ENCODE results near the gene TTC12.
"Not testable (repeated sequence)": the region's sequence is repeated elsewhere in the genome, so short reads cannot be mapped to it uniquely, and the experiment has no call there.

TTC12 gene

DNA sequence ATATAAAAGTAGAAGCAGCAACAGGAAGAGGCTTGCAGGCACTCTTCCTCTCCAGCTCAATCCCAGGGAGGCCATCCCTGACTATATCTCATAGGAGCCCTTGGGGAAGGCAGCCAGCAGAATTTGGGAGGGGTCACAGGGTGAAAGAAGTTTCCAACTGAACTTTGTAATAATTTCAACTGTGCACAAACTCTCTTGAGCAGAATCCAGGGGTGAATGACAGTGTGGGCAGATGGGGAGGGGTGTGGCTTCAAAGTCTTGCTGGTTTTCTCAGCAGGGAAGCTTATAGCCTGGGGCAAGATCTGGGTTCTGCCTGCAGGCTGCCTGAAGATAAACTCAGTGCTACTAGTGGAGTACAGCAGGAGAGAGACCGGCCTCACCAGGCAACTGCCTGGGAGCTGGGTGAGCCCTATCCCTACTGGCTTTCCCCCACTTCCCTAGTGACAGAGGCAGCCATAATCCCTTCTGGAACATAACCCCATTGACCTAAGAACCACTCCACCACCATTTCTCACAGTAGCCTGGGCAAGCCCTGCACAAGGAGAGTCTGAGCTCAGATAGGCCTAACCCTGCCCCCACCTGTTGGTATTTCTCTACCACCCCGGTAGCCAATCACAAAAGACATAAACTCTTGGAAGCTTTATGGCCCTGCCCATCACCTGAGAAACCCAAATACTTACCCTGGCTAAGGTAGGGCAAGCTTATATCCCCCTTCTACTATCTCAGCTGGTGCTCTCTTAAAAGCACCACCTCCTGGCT lies 17.8 kb upstream of the TTC12 start:
- Mint-ChIP-seq H3K36me3 (ENCODE audit: low read depth) (peaks cover 3% of the 10 kb centered on the region), H3K4me3 (no peak overlapping the region), H3K4me1 (ENCODE audit: low read depth) (no peaks in the 10 kb centered on the region), H3K27me3 (peaks cover 32% of the 10 kb centered on the region), H3K27ac (no peak overlapping the region), H3K9me3 (no peaks in the 10 kb centered on the region)

DNA sequence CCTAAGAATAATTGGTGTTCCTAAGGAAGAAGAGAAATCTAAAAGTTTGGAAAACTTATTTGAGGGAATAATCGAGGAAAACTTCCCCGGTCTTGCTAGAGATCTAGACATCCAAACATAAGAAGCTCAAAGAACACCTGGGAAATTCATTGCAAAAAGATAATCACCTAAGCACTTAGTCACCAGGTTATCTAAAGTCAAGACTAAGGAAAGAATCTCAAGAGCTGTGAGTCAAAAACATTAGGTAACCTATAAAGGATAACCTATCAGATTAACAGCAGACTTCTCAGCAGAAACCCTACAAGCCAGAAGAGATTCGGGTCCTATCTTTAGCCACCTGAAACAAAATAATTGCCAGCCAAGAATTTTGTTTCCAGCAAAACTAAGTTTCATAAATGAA lies 15.9 kb upstream of the TTC12 start:
- H3K4me1 Mint-ChIP-seq (ENCODE audit: low read depth); H3K4me3 Mint-ChIP-seq; H3K36me3 Mint-ChIP-seq (ENCODE audit: low read depth); H3K27ac Mint-ChIP-seq; H3K9me3 Mint-ChIP-seq: not testable (repeated sequence)
- peaks cover 39% of the 10 kb centered on the region for H3K27me3 Mint-ChIP-seq

DNA sequence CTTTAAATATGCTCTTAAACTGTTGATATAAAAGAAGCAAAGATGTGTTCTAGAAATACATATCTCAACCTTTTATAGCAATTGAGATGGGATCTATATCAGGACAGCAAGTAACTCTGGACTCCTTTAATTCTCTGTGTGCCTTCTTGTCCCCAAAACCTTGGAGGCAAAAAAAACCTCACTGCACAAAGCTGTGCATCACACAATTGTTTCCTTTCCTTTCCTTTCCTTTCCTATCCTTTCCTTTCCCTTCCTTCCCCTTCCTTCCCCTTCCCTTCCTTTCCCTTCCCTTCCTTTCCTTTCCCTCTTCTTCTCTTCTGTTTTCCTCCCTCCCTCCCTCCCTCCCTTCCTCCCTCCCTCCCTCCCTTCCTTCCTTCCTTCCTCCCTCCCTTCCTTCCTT lies 9.5 kb upstream of the TTC12 start:
- Mint-ChIP-seq H3K27me3 (peaks cover 15% of the 10 kb centered on the region), H3K4me3 (no peak overlapping the region), H3K9me3 (no peaks in the 10 kb centered on the region), H3K27ac (no peak overlapping the region), H3K36me3 (ENCODE audit: low read depth) (no peaks in the 10 kb centered on the region), H3K4me1 (ENCODE audit: low read depth) (no peaks in the 10 kb centered on the region)

DNA sequence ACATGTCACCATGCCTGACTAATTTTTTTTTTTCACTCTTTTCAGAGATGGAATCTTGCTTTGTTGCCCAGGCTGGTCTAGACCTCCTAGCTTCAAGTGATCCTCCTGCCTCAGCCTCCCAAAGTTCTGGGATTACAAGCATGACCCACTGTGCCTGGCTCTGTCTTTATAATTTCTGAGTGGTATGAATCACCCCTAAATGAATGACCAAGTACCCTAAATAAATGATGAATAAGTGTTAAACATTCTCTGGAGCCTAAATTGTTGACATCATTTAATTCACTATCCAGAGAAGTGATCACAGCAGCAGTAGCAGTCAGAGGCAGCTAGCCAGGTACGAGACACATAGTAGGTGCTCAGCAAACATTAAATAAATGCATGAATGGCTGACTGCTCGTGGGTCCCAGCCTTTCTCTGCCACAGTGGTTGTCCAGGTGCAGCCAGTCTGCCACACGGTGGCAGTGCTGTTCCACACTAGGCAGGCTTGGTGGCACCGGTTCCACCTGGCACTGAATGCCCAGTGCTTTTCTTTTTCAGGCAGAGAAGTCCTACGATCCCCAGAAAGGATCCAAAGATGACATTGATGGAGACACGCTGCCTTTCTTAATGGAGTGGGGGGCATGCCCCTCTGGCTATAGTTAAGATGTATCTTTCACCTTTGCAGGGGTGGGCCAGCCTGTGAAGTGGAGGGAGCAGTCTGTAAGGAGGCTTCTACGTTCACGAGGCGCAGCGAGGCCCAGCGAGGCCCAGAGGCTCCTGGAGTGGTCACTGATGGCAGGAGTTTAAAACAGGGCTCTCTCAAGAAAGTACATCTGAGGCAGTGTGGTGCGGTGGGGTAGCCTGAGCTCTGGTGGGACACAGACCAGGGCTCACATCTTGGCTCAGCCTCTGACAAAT lies 8.7 kb upstream of the TTC12 start:
- Mint-ChIP-seq H3K27ac (no peak overlapping the region), H3K4me1 (ENCODE audit: low read depth) (no peaks in the 10 kb centered on the region), H3K27me3 (peaks cover 12% of the 10 kb centered on the region), H3K36me3 (ENCODE audit: low read depth) (no peaks in the 10 kb centered on the region), H3K4me3 (no peak overlapping the region), H3K9me3 (no peaks in the 10 kb centered on the region)

DNA sequence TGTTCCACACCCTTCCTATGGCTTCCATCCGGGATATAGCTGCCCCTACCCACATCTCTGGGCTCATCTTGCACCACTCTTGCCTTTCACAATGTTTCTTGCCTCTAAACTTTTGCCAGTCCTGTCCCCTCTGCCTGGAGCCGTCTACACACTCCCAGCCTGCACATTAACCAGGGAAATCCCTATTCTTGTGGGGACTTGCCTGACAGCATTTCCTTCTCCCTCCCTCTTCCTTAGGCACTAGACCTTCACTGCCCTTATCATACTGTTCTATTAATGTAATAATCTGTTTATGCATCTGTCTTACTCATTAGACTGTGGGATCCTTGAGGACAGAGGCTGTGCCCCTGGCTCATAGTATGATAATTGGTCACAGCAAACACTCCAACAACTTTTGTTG lies 5.8 kb upstream of the TTC12 start:
- no peaks in the 10 kb centered on the region for H3K27me3 Mint-ChIP-seq
- no peaks in the 10 kb centered on the region for H3K36me3 Mint-ChIP-seq (ENCODE audit: low read depth)
- no peak overlapping the region for H3K27ac Mint-ChIP-seq
- no peak overlapping the region for H3K4me3 Mint-ChIP-seq
- H3K4me1 Mint-ChIP-seq (ENCODE audit: low read depth): peaks cover 4% of the 10 kb centered on the region
- no peaks in the 10 kb centered on the region for H3K9me3 Mint-ChIP-seq

DNA sequence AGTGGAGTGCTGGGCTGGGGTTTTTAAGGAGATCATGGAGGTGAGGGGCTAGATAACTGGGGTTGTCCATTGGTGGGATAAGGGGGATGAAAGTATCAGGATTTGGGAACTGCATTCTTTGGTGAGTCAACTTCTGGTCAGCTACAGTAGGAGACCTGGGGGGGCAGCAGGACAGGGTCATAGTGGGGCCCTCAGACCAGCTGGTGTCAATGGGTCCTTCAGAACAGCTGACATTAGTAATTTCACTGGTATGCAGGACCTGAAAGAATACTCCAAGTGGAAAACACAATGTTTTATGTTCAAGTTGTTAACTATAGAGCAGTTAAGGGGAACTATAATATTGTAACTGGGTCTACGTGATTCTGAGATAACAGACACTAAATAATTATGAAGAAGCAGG lies 2.8 kb upstream of the TTC12 start:
- no peaks in the 10 kb centered on the region for H3K36me3 Mint-ChIP-seq (ENCODE audit: low read depth)
- no peaks in the 10 kb centered on the region for H3K9me3 Mint-ChIP-seq
- H3K4me3 Mint-ChIP-seq: no peak overlapping the region
- H3K27me3 Mint-ChIP-seq: no peaks in the 10 kb centered on the region
- H3K4me1 Mint-ChIP-seq (ENCODE audit: low read depth): peaks cover 21% of the 10 kb centered on the region
- H3K27ac Mint-ChIP-seq: no peak overlapping the region

DNA sequence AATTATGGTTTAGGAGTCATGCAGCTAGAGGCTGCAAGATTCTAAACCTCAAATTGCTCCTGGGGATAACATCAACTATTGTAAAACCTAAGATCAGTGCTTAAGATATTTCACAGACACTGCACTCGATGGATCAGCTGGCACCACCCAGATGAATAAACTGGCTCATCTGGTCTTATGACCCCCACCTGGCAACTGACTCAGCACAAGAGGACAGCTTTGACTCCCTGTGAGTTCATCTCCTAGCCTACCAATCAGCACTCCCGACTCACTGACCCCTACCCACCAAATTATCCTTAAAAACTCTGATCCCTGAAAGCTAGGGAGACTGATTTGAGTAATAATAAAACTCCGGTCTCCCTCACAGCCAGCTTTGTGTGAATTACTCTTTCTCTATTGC lies 782 bp upstream of the TTC12 start:
- H3K27me3 Mint-ChIP-seq: no peaks in the 10 kb centered on the region
- H3K4me1 Mint-ChIP-seq (ENCODE audit: low read depth): peaks cover 21% of the 10 kb centered on the region
- peak overlapping the region; percentile 82 for H3K4me3 Mint-ChIP-seq

DNA sequence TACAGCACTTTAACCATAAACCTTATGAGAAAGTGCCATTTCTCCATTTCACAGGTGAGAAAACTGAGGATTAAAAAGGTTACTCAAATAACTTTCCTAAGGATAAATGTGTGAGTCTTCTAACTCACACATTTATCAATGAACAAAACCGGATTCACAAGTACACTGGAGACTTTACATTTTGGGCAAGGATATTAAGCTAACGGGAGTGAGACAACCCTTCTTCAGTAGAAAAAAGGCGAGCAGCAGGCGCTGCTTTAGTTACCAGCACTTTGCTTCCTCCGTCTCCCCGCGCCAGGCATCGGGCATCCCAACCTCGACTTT lies 356 bp upstream of the TTC12 start:
- Mint-ChIP-seq H3K27ac (peak overlapping the region; percentile 82), H3K36me3 (ENCODE audit: low read depth) (peaks cover 17% of the 10 kb centered on the region), H3K4me3 (peak overlapping the region; percentile 82), H3K4me1 (ENCODE audit: low read depth) (peaks cover 21% of the 10 kb centered on the region), H3K9me3 (no peaks in the 10 kb centered on the region), H3K27me3 (no peaks in the 10 kb centered on the region)

More for the DNA sequence above, 782 bp upstream of the TTC12 start:
- no peaks in the 10 kb centered on the region for H3K9me3 Mint-ChIP-seq
- peaks cover 13% of the 10 kb centered on the region for H3K36me3 Mint-ChIP-seq (ENCODE audit: low read depth)
- peak overlapping the region; percentile 82 for H3K27ac Mint-ChIP-seq

DNA sequence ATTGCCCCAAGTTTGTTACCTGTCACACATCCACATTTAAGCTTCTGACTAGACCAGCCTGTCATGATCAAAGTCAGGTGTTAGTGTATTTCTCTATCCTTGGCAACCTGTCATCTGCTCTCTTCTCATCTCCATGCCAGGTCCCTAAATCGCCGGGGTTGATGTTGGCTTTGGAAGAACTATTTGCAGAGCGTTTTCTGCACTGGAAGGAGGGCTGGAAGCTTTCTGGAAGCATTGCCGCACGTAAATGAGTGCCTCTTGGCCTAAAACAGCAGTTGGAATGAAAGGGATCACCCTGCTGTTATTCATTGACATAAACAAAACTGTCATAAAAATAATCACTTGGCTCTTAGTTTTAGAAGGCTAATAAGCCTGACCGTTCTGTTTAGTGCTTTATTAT lies 1.4 kb downstream of the TTC12 start:
- H3K4me1 Mint-ChIP-seq (ENCODE audit: low read depth): peaks cover 21% of the 10 kb centered on the region
- H3K27me3 Mint-ChIP-seq: no peaks in the 10 kb centered on the region
- peak overlapping the region; percentile 82 for H3K4me3 Mint-ChIP-seq
- H3K9me3 Mint-ChIP-seq: no peaks in the 10 kb centered on the region
- peaks cover 29% of the 10 kb centered on the region for H3K36me3 Mint-ChIP-seq (ENCODE audit: low read depth)
- peak overlapping the region; percentile 73 for H3K27ac Mint-ChIP-seq

DNA sequence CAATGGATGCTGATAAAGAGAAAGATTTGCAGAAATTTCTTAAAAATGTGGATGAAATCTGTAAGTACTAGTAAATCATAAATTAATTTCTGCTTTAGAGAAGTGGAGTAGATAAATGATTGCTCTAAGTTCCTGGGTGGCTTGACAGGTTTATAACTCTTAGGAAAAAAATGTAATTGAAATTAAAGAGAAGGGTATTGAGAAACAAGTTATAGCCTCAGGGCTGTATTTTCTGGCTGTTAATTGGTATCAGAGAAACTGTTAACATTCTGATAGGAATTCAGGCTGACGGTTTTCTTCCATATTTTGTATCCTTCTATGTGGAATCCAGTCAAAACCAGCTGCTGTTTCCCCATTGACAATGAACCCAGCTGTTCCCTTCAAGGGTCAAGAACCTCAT lies 1.9 kb downstream of the TTC12 start:
- H3K27ac Mint-ChIP-seq: no peak overlapping the region
- no peaks in the 10 kb centered on the region for H3K9me3 Mint-ChIP-seq
- no peak overlapping the region for H3K4me3 Mint-ChIP-seq
- peaks cover 21% of the 10 kb centered on the region for H3K4me1 Mint-ChIP-seq (ENCODE audit: low read depth)
- peaks cover 29% of the 10 kb centered on the region for H3K36me3 Mint-ChIP-seq (ENCODE audit: low read depth)
- no peaks in the 10 kb centered on the region for H3K27me3 Mint-ChIP-seq

DNA sequence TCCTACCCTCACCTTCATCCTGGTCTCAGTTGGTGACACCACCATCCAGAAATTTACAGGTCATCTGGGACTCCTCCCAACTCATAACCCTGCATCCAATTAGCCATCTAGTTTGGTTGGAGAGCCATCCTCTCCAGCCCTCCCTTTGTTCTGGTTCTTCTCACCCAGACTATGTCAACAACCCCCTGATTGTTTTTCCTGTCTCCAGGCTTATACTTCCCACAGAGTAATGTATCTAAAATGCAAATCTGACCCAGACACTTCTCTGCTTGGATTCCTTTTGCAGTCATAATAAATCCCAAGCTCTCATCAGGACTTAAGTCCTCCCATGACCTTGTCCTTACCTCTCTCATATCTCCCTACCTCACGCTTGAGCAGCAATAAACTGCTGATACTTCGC lies 3.0 kb downstream of the TTC12 start:
- Mint-ChIP-seq H3K27ac (no peak overlapping the region), H3K36me3 (ENCODE audit: low read depth) (peaks cover 29% of the 10 kb centered on the region), H3K4me3 (no peak overlapping the region), H3K27me3 (no peaks in the 10 kb centered on the region), H3K9me3 (no peaks in the 10 kb centered on the region), H3K4me1 (ENCODE audit: low read depth) (peaks cover 21% of the 10 kb centered on the region)

DNA sequence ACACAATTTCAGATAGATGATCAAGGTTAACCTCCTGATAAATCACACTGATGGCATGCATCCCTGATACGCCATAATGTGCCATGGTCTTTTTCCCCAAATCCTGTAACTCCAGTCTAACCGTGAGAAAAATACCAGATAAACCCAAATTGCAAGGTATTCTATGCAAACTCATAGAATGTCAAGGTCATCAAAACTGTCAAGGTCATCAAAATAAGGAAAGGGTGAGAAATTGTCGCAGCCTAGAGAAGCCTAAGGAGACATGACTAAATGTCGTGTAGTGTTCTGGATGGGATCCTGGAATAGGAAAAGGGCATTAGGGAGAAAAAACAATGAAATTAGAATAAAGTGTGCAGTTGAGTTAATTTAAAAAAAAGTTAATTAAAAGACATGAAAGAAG lies 4.7 kb downstream of the TTC12 start:
- H3K27me3 Mint-ChIP-seq: no peaks in the 10 kb centered on the region
- no peak overlapping the region for H3K4me3 Mint-ChIP-seq
- peaks cover 12% of the 10 kb centered on the region for H3K4me1 Mint-ChIP-seq (ENCODE audit: low read depth)
- H3K27ac Mint-ChIP-seq: no peak overlapping the region
- H3K36me3 Mint-ChIP-seq (ENCODE audit: low read depth): peaks cover 35% of the 10 kb centered on the region
- no peaks in the 10 kb centered on the region for H3K9me3 Mint-ChIP-seq

DNA sequence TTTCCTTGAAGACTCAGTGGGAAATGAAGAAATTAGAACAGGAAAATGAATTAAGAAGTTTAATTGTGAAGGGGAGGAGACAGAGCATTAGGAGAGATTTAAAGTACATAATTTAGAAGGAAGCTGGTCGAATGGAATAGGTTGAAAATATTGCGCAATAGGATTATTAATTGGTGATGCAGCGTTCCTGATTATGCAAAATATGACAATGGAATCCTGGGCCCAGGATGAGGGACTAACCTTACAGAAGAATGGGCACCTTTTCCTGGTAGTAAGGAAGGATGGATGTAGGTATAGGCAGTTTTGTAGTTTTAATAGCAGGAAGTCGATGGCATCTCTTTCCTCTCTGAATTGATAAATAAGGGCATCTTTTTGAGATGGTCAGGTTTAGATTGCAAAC lies 7.8 kb downstream of the TTC12 start:
- no peaks in the 10 kb centered on the region for H3K27me3 Mint-ChIP-seq
- no peaks in the 10 kb centered on the region for H3K4me1 Mint-ChIP-seq (ENCODE audit: low read depth)
- H3K9me3 Mint-ChIP-seq: no peaks in the 10 kb centered on the region
- no peak overlapping the region for H3K27ac Mint-ChIP-seq
- H3K36me3 Mint-ChIP-seq (ENCODE audit: low read depth): peaks cover 43% of the 10 kb centered on the region
- H3K4me3 Mint-ChIP-seq: no peak overlapping the region

DNA sequence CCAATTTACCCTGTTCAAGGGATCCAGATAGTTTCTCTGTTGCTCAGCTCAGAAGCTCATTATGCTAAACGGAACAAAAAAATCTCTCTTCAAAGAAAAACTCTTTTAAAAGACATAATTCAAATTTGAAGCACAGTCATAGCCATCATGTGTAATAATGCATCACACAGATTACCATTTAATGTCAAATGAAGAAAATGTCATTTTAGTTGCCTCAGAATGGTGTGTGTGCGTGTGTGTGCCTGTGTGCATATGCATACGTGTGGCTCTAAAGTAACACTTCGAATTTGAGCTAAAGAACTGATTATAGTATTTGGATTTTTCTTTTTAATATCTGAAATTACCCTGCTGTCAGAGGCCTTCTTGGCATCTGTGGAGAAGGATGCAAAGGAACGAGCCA lies 9.9 kb downstream of the TTC12 start:
- Mint-ChIP-seq H3K36me3 (ENCODE audit: low read depth) (peaks cover 38% of the 10 kb centered on the region), H3K27me3 (no peaks in the 10 kb centered on the region), H3K4me1 (ENCODE audit: low read depth) (no peaks in the 10 kb centered on the region), H3K9me3 (no peaks in the 10 kb centered on the region), H3K27ac (no peak overlapping the region), H3K4me3 (no peak overlapping the region)

DNA sequence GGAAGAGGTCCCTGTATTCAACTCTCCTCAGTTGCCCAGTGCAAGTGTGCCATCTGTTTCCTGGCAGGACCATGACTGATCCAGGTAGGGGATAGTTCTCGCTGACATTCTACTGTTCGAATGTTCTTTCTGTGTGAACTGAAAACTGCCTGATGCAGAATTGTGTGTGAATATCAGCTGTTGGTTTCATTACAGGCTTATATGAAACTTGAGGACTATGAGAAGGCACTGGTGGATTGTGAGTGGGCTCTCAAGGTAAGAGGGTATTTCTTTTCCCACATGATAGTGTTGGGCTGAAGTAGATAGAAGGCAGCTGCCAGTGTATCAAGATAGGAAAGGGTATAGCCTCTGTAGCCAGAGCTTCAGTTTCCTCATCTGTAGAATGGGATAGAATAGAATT lies 15.3 kb downstream of the TTC12 start:
- no peak overlapping the region for H3K27ac Mint-ChIP-seq
- H3K4me1 Mint-ChIP-seq (ENCODE audit: low read depth): peaks cover 10% of the 10 kb centered on the region
- no peaks in the 10 kb centered on the region for H3K9me3 Mint-ChIP-seq
- no peak overlapping the region for H3K4me3 Mint-ChIP-seq
- H3K27me3 Mint-ChIP-seq: no peaks in the 10 kb centered on the region
- peaks cover 46% of the 10 kb centered on the region for H3K36me3 Mint-ChIP-seq (ENCODE audit: low read depth)
